HG03442 (cell line): ENCODE results near the gene FOXP1.
"Not testable (repeated sequence)": the region's sequence is repeated elsewhere in the genome, so short reads cannot be mapped to it uniquely, and the experiment has no call there.

ENCODE experiments used
- ATAC-seq: cut with Tn5 transposase; IDR thresholded peaks from one replicate; pipeline ENCODE4 v1.9.1; 2021; ENCODE audit warnings: mild to moderate bottlenecking, moderate library complexity; ENCODE audit not compliant: unreplicated experiment

FOXP1 gene

GRCh38 chr3:71030748-71031147, 552.8 kb downstream of the FOXP1 start:
- ATAC-seq = no peak

- no peak for ATAC-seq
Observed at GRCh38 chr3:71029770-71030169, 553.8 kb downstream of the FOXP1 start.

- no peak for ATAC-seq
Observed at GRCh38 chr3:71028802-71029201, 554.7 kb downstream of the FOXP1 start.

GRCh38 chr3:71028184-71028583, 555.3 kb downstream of the FOXP1 start:
- no peak for ATAC-seq

- no peak for ATAC-seq
Observed at GRCh38 chr3:71026634-71027578, 556.6 kb downstream of the FOXP1 start.

- no peak for ATAC-seq
Observed at GRCh38 chr3:71025516-71025915, 558.0 kb downstream of the FOXP1 start.

GRCh38 chr3:71025010-71025409, 558.5 kb downstream of the FOXP1 start:
- ATAC-seq = no peak

- no peak for ATAC-seq
Observed at GRCh38 chr3:71022551-71023335, 560.8 kb downstream of the FOXP1 start.

- no peak for ATAC-seq
Observed at GRCh38 chr3:71018799-71019198, 564.7 kb downstream of the FOXP1 start.

- ATAC-seq = no peak
Observed at GRCh38 chr3:71016178-71016845, 567.2 kb downstream of the FOXP1 start.

- not testable (repeated sequence) for ATAC-seq
Observed at GRCh38 chr3:71014616-71015015, 568.9 kb downstream of the FOXP1 start.

GRCh38 chr3:71012971-71013370, 570.6 kb downstream of the FOXP1 start:
- ATAC-seq = no peak

GRCh38 chr3:71011565-71012287, 571.8 kb downstream of the FOXP1 start:
- ATAC-seq = peak; percentile 56

GRCh38 chr3:71010726-71011455, 572.6 kb downstream of the FOXP1 start:
- peak; percentile 61 for ATAC-seq

- no peak for ATAC-seq
Observed at GRCh38 chr3:71008350-71008935, 575.1 kb downstream of the FOXP1 start.

- ATAC-seq = no peak
Observed at GRCh38 chr3:71006810-71007785, 576.4 kb downstream of the FOXP1 start.

- ATAC-seq = no peak
Observed at GRCh38 chr3:71005702-71006321, 577.7 kb downstream of the FOXP1 start.

GRCh38 chr3:71003511-71003910, 580.0 kb downstream of the FOXP1 start:
- ATAC-seq = no peak
